Pancreas (tissue), 10 donors: Measurements from ENCODE around the gene SYT6. TPM values are rescaled to one million over a fixed set of nuclear protein-coding genes. Genes with fewer than 3 reads are reported as not detected.

ENCODE experiments used
- ATAC-seq, 4 donors: fragments of 200-7000 bp; cut with Tn5 transposase; one replicate each; pipeline versions ENCODE4 v1.8.0 to v1.9.1; 2020; ENCODE audit warnings: mild to moderate bottlenecking in 4 of 4, moderate library complexity in 4 of 4
- DNase-seq, 6 donors: peaks; one replicate each; pipeline ENCODE4 v3.0.0-alpha.2; 2020
- FAIRE-seq: peaks from 2 replicates; lab custom pipeline; 2012; peaks lifted over from hg19 to GRCh38; lab: Jason Lieb, UNC
- H3K27ac ChIP-seq, 4 donors: fragments of 200-600 bp; sonication (generic); 1 replicate in 3 of 4; 2 replicates in 1 of 4; pipeline versions ENCODE4 v1.5.0 to v1.8.0; 2020
- H3K27me3 ChIP-seq, 4 donors: fragments of 200-600 bp; one replicate each; pipeline ENCODE4 v1.8.0; 2021
- H3K36me3 ChIP-seq, 3 donors: fragments of 200-600 bp; sonication (generic) in 1 of 3; one replicate each; pipeline versions ENCODE4 v1.5.0 to v1.8.0; 2020 to 2021
- H3K4me1 ChIP-seq, 3 donors: fragments of 200-600 bp; one replicate each; pipeline ENCODE4 v1.8.0; 2021
- H3K4me3 ChIP-seq, 4 donors: fragments of 200-600 bp; sonication (generic) in 2 of 4; one replicate each; pipeline versions ENCODE4 v1.5.0 to v1.8.0; 2020 to 2021
- H3K9me3 ChIP-seq, 4 donors: fragments of 200-600 bp; one replicate each; pipeline ENCODE4 v1.8.0; 2021
- CTCF ChIP-seq, 4 donors: fragments of 200-600 bp; sonication (generic) in 3 of 4; IDR thresholded peaks; one replicate each; pipeline versions ENCODE4 v1.5.0 to v1.8.0; 2021; ENCODE audit warnings: antibody characterized with exemption in 4 of 4
- WGBS, 2 donors: extraction: QIAGEN DNeasy Blood & Tissue Kit; methylation state at CpG; one replicate each; pipeline ENCODE4 v1.1.7; 2013; 5-methylcytosine and 5-hydroxymethylcytosine counted together
- intact Hi-C, 3 donors: fragments of 100-400 bp; cut with DNase I; formaldehyde crosslinking; loops; one replicate each; pipeline versions ENCODE4 v1.11.1 to v1.14.2; 2022
- polyA plus RNA-seq, 2 donors: library from polyadenylated mRNA; stranded (reverse); fragments of 200-250 nt; gene quantifications; one replicate each; pipeline ENCODE4 v1.2.3, GENCODE V29; 2013
- total RNA-seq, 6 donors: library from RNA; stranded (reverse); fragmentation: NEBNext Ultra II Directional in 4 of 6; extraction: Animal tissue kit (Norgen Biotek cat#: 25700) in 4 of 6; gene quantifications; one replicate each; pipeline versions ENCODE4 v1.2.1 to v1.2.4, GENCODE V29; 2021 to 2023
- donor health status: healthy with polysubstance abuse.
- donor health status: DM: no; HTN: no; CAD: no; lungs with moderate emphysema.
- donor health status: DM: no; HTN: no; CAD: no.
- donor health status: control.
- donor health status: control.
- donor health status: Bipolar disorder and iron deficiency.
- donor health status: DM: yes; HTN: yes; CAD: no.
- donor health status: DM: no; HTN: no; CAD: no.
- donor health status: DM: no; HTN: no; CAD: no.
- donor health status: DM: yes; HTN: yes; CAD: no.

SYT6 gene
- total and polyA plus RNA-seq, 8 donors = 0.81 to 5.2 (median 2.9) TPM

GRCh38 chr1:114128293-114128692 lies 25.4 kb downstream of the SYT6 start:
- WGBS, 2 donors = 65 to 73% methylated on average over 6 of the region's 6 CpGs
- FAIRE-seq (no peak), DNase-seq (no peak), ATAC-seq (no peak)
- H3K4me1 ChIP-seq = no peaks in the 10 kb centered on the region
- H3K9me3 ChIP-seq = no peaks in the 10 kb centered on the region
- no peak overlapping the region for H3K27ac ChIP-seq
- no peak overlapping the region for H3K4me3 ChIP-seq
- intact Hi-C loops = no loop called here
- TF ChIP-seq CTCF (IDR thresholded peaks at IDR 0.05) = no peak
- no peaks in the 10 kb centered on the region for H3K36me3 ChIP-seq
- H3K27me3 ChIP-seq = no peaks in the 10 kb centered on the region

- Histone ChIP-seq H3K9me3 (no peaks in the 10 kb centered on the region), H3K27me3 (no peaks in the 10 kb centered on the region), H3K27ac (peak overlapping the region in 1 of 4 donors; percentile 27), H3K4me3 (no peak overlapping the region), H3K36me3 (no peaks in the 10 kb centered on the region), H3K4me1 (no peaks in the 10 kb centered on the region)
- WGBS, 2 donors = 78 to 86% methylated on average over 10 of the region's 10 CpGs
- no peak for TF ChIP-seq CTCF (IDR thresholded peaks at IDR 0.05)
- FAIRE-seq = no peak
- peak in 2 of 4 donors; percentile 50 to 84 for ATAC-seq
- intact Hi-C loops = no loop called here
- no peak for DNase-seq
Observed at GRCh38 chr1:114126261-114127095, 27.2 kb downstream of the SYT6 start.

- H3K27me3 ChIP-seq = no peaks in the 10 kb centered on the region
- no peaks in the 10 kb centered on the region for H3K4me1 ChIP-seq
- no peak for FAIRE-seq
- WGBS, 2 donors = 66 to 68% methylated on average over 7 of the region's 7 CpGs
- DNase-seq = no peak
- H3K4me3 ChIP-seq = no peak overlapping the region
- H3K27ac ChIP-seq = no peak overlapping the region
- H3K9me3 ChIP-seq = no peaks in the 10 kb centered on the region
- H3K36me3 ChIP-seq = no peaks in the 10 kb centered on the region
- TF ChIP-seq CTCF (IDR thresholded peaks at IDR 0.05) = no peak
- intact Hi-C loops = no loop called here
- no peak for ATAC-seq
Observed at GRCh38 chr1:114124644-114125043, 29.0 kb downstream of the SYT6 start.

GRCh38 chr1:114122941-114123618 lies 30.6 kb downstream of the SYT6 start:
- H3K4me1 ChIP-seq = no peaks in the 10 kb centered on the region
- intact Hi-C loops = no loop called here
- no peak overlapping the region for H3K27ac ChIP-seq
- H3K27me3 ChIP-seq = no peaks in the 10 kb centered on the region
- FAIRE-seq = no peak
- WGBS, 2 donors = 57 to 60% methylated on average over 9 of the region's 9 CpGs
- peak in 1 of 4 donors; percentile 30 for ATAC-seq
- H3K36me3 ChIP-seq = no peaks in the 10 kb centered on the region
- no peaks in the 10 kb centered on the region for H3K9me3 ChIP-seq
- no peak overlapping the region for H3K4me3 ChIP-seq
- no peak for TF ChIP-seq CTCF (IDR thresholded peaks at IDR 0.05)
- no peak for DNase-seq
